Fibroblast of lung (primary cell): ENCODE results near the gene SDK1. TPM values are rescaled to one million over a fixed set of nuclear protein-coding genes. Genes with fewer than 3 reads are reported as not detected.

Source experiments
- DNase-seq, 2 donors: peaks; one replicate each; pipeline versions ENCODE4 v3.0.0 to v3.0.0-alpha.2; 2010; ENCODE audit warnings: low read depth in 2 of 2
- H2AFZ ChIP-seq: 2 replicates; pipeline ENCODE4 v1.5.1; 2012; ENCODE audit warnings: low read length, control low read depth, inconsistent platforms
- H3K27ac ChIP-seq: 2 replicates; pipeline ENCODE4 v1.5.1; 2011; ENCODE audit warnings: low read length, control low read depth; ENCODE audit not compliant: insufficient read depth
- H3K27me3 ChIP-seq: 2 replicates; pipeline ENCODE4 v1.5.1; 2011; ENCODE audit warnings: mild to moderate bottlenecking, low read length; ENCODE audit not compliant: control insufficient read depth, insufficient read depth
- H3K36me3 ChIP-seq: 2 replicates; pipeline ENCODE4 v1.5.1; 2011; ENCODE audit warnings: low read length; ENCODE audit not compliant: control insufficient read depth, insufficient read depth
- H3K4me1 ChIP-seq: 2 replicates; pipeline ENCODE4 v1.5.1; 2011; ENCODE audit warnings: low read length; ENCODE audit not compliant: control insufficient read depth, insufficient read depth; ENCODE audit errors: extremely low read depth
- H3K4me2 ChIP-seq: 2 replicates; pipeline ENCODE4 v1.5.1; 2011; ENCODE audit warnings: low read length, control low read depth; ENCODE audit not compliant: insufficient read depth; ENCODE audit errors: extremely low read depth
- H3K4me3 ChIP-seq, 4 experiments: fragments of 200-600 bp in 1 of 4; sonication (generic) in 1 of 4; replicated peaks in 1 of 4; 2 replicates each; pipeline ENCODE4 v1.5.1; 2011 to 2016; ENCODE audit warnings: low read length in 4 of 4, low read depth in 3 of 4, mild to moderate bottlenecking in 3 of 4, control low read depth in 2 of 4, inconsistent platforms in 1 of 4, mixed read lengths in 1 of 4; ENCODE audit not compliant: insufficient read depth in 1 of 4; ENCODE audit errors: control extremely low read depth in 1 of 4
- H3K79me2 ChIP-seq: 2 replicates; pipeline ENCODE4 v1.5.1; 2012; ENCODE audit warnings: mild to moderate bottlenecking, low read length, inconsistent platforms; ENCODE audit not compliant: control insufficient read depth, insufficient read depth
- H3K9ac ChIP-seq: 2 replicates; pipeline ENCODE4 v1.5.1; 2011; ENCODE audit warnings: mild to moderate bottlenecking, low read length, control low read depth; ENCODE audit not compliant: insufficient read depth
- H3K9me3 ChIP-seq: 2 replicates; pipeline ENCODE4 v1.5.1; 2012; ENCODE audit warnings: low read depth, low read length; ENCODE audit not compliant: control insufficient read depth, insufficient read depth
- H4K20me1 ChIP-seq: 2 replicates; pipeline ENCODE4 v1.5.1; 2011; ENCODE audit warnings: low read length; ENCODE audit not compliant: control insufficient read depth, insufficient read depth; ENCODE audit errors: extremely low read depth
- CTCF ChIP-seq, 2 donors: IDR thresholded peaks in 1 of 2; conservative IDR thresholded peaks in 1 of 2; 1 replicate in 1 of 2; 2 replicates in 1 of 2; pipeline ENCODE4 v1.5.1; 2011 to 2012; ENCODE audit warnings: low read length in 2 of 2, control low read depth in 1 of 2, inconsistent platforms in 1 of 2, low read depth in 1 of 2, mild to moderate bottlenecking in 1 of 2
- EZH2 ChIP-seq: IDR thresholded peaks from 2 replicates; pipeline ENCODE4 v1.5.1; 2012; ENCODE audit warnings: low read length, control low read depth, mild to moderate bottlenecking; ENCODE audit errors: missing control alignments
- polyA plus RNA-seq, 2 donors: library from polyadenylated mRNA; depleted of rRNA in 1 of 2; stranded (reverse) in 1 of 2; unstranded in 1 of 2; fragments of >200 nt; gene quantifications; 2 replicates each; pipeline ENCODE4 v1.2.1, GENCODE V29; 2011 to 2012; ENCODE audit warnings: missing spikeins in 1 of 2
- total RNA-seq: library from RNA; depleted of rRNA; stranded (reverse); fragments of >200 nt; gene quantifications from 2 replicates; pipeline ENCODE4 v1.2.1, GENCODE V29; 2014

Gene SDK1
- total and polyA plus RNA-seq, 2 donors (not counting 1 experiment from before 2014, with no cell fraction given), result 1.0 to 8.6 TPM

DNA sequence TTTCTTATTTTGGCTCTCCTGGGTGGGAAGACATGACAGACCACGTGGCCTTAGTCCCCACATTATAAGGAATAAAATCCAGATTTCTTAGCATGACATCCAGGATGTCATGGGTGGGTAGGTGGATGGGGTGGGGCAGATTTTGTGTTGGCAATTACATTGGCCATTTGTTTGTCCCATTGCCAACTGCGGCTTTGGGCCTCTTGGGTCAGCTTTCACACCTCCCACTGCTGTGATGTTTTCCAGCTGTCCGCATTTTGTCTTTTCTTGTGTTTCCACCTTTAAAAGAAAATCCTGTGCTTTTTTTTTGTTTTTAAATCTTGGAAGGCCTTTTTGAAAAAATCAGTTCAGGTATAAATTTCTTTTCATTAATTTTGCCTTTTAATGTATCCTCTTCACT is 237.0 kb downstream of the SDK1 start:
- Histone ChIP-seq H3K9ac (no peak overlapping the region), H3K4me1 (no peaks in the 10 kb centered on the region), H3K36me3 (no peaks in the 10 kb centered on the region), H4K20me1 (no peaks in the 10 kb centered on the region), H2AFZ (no peak overlapping the region), H3K9me3 (no peaks in the 10 kb centered on the region), H3K27me3 (no peaks in the 10 kb centered on the region), H3K79me2 (no peaks in the 10 kb centered on the region), H3K4me2 (no peak overlapping the region), H3K27ac (no peak overlapping the region), H3K4me3 (no peak overlapping the region)
- DNase-seq, result no peak
- TF ChIP-seq EZH2 (no peak), CTCF (conservative IDR thresholded peaks at IDR 0.05 in 1 of 2, IDR thresholded peaks at IDR 0.05 in 1 of 2; ENCODE audit: low read depth in 1 of 2, low read length in 2 of 2) (no peak)

DNA sequence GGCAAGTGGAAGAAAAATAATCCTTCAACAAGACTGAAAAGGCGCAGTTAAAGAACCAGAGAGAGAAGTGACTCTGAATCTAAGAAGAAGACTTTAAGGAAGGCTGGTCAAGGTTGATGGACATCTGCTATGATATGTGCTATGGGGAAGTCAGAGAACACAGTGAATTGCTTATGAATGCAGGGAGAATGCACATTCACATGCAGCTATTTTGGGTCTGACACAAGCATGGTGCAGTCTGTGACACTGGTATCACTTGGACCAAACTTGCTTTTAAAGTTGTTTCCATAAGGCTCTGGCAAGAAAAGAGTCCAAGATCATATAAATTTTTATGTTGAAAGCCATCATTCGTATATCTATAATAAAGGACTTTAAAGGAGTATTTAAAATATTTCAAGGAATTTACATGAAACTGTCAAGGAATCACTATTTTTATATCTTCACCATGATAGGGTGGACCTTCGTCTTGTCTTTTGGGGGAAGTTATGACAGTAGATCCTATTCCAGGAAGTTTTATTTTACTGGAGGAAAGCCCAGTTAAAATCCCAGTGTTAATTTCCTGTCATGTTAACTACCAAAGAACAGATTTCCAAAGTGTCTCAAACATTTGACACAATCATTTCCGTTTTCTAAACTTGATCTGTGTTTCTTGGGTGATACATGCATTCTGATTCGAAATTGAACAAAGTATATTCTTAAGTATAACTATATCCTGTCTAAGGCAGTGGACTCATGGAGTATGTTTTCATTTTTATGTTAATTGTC is 239.6 kb downstream of the SDK1 start:
- TF ChIP-seq EZH2 (no peak), CTCF (conservative IDR thresholded peaks at IDR 0.05 in 1 of 2, IDR thresholded peaks at IDR 0.05 in 1 of 2; ENCODE audit: low read depth in 1 of 2, low read length in 2 of 2) (no peak)
- Histone ChIP-seq H3K4me1 (no peaks in the 10 kb centered on the region), H3K27ac (no peak overlapping the region), H3K4me2 (no peak overlapping the region), H4K20me1 (no peaks in the 10 kb centered on the region), H3K4me3 (no peak overlapping the region), H3K79me2 (no peaks in the 10 kb centered on the region), H3K27me3 (no peaks in the 10 kb centered on the region), H3K9me3 (no peaks in the 10 kb centered on the region), H3K9ac (no peak overlapping the region), H2AFZ (no peak overlapping the region), H3K36me3 (no peaks in the 10 kb centered on the region)
- no peak for DNase-seq

DNA sequence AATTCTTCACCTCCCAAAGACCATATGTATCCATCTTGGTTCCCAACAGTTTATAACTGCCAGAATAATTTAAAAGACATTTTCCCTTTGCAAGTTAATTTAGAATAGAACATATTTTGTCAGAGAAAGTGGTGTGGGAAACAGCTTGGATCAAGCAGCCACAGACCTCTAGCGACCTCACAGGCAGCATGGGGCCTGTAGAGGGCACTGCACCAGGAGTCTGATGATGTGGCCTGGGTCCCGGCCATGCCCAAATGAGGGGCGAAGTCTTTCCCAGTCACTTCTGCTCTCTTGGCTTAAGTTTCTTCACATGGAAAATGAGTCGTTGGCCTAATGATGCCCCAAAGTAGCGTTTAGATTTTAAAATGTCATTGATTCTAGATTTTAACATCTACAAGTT is 243.2 kb downstream of the SDK1 start:
- H3K4me2 ChIP-seq, result no peak overlapping the region
- H3K9me3 ChIP-seq, result no peaks in the 10 kb centered on the region
- H3K4me1 ChIP-seq, result no peaks in the 10 kb centered on the region
- no peaks in the 10 kb centered on the region for H3K27me3 ChIP-seq
- no peak for DNase-seq
- no peak overlapping the region for H3K27ac ChIP-seq
- no peak overlapping the region for H3K9ac ChIP-seq
- TF ChIP-seq CTCF (conservative IDR thresholded peaks at IDR 0.05 in 1 of 2, IDR thresholded peaks at IDR 0.05 in 1 of 2; ENCODE audit: low read depth in 1 of 2, low read length in 2 of 2), result peak in 1 of 2 donors; percentile 6
- no peak for TF ChIP-seq EZH2
- H3K79me2 ChIP-seq, result no peaks in the 10 kb centered on the region
- no peaks in the 10 kb centered on the region for H3K36me3 ChIP-seq
- H3K4me3 ChIP-seq, result no peak overlapping the region
- H2AFZ ChIP-seq, result no peak overlapping the region
- no peaks in the 10 kb centered on the region for H4K20me1 ChIP-seq
